ENCODE data around the gene TMEM14C.

DNA sequence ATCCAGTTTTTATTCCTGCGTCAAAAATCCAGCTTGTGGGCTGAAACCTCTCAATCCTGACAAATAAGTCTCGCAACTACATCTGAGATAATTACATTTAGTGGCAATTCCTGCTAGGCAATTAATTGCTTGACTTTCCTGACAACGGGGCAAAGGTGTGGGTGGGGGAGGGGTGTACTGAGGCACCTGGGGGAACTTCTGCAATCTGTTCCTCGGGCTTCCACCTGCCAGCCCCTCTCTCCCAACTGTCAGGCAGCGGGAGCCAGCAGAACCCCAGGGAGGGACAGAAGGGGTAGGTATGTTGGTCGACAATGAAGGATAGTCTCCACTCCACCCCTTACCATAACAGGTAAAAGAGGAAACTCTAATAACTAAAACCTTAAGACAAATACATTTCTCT lies 35.3 kb upstream of the TMEM14C start:
- no peak for TF ChIP-seq POLR2A (IDR thresholded peaks at IDR 0.05; ENCODE audit: extremely low read depth, insufficient read length)
- TF ChIP-seq, protein P1, sequence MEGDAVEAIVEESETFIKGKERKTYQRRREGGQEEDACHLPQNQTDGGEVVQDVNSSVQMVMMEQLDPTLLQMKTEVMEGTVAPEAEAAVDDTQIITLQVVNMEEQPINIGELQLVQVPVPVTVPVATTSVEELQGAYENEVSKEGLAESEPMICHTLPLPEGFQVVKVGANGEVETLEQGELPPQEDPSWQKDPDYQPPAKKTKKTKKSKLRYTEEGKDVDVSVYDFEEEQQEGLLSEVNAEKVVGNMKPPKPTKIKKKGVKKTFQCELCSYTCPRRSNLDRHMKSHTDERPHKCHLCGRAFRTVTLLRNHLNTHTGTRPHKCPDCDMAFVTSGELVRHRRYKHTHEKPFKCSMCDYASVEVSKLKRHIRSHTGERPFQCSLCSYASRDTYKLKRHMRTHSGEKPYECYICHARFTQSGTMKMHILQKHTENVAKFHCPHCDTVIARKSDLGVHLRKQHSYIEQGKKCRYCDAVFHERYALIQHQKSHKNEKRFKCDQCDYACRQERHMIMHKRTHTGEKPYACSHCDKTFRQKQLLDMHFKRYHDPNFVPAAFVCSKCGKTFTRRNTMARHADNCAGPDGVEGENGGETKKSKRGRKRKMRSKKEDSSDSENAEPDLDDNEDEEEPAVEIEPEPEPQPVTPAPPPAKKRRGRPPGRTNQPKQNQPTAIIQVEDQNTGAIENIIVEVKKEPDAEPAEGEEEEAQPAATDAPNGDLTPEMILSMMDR (IDR thresholded peaks at IDR 0.05; ENCODE audit: low read depth, low read length): no peak
